ENCODE data around the gene TP53TG3F.
"Not testable (repeated sequence)": the region's sequence is repeated elsewhere in the genome, so short reads cannot be mapped to it uniquely, and the experiment has no call there.

Gene TP53TG3F, protein sequence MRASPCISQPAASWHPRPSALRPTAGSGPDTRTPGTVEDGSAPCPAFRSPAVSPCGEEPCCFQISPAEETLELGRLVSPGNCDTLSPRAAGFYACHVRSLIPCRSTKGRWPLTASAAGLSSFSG

DNA sequence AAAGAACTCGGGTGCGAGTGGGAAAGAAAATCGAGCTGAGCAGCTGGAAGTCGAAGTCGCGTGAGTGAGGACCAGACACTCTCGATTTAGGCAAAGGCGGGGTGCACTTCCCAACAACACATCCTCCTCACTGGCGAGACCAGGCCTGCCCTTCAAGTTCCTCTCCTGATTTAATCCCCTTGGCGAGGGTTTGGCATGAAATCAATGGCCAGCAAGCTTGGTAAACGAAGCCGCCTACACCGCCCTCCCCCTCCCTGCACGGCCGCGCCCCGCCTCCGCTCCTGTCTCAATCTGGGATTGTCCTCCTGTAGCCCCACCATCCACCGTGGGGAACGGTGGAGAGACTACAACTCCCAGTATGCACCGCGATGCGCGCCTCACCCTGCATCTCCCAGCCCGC lies at the start of gene TP53TG3F:
TP53TG3F (plus strand) TSS at position 301 of the 400 bp plus-strand sequence; CDS start at position 369, 68 bp downstream.
- not testable (repeated sequence) for DNase-seq (ENCODE audit: low read depth in 2 of 3, low spot score in 1 of 3)

DNA sequence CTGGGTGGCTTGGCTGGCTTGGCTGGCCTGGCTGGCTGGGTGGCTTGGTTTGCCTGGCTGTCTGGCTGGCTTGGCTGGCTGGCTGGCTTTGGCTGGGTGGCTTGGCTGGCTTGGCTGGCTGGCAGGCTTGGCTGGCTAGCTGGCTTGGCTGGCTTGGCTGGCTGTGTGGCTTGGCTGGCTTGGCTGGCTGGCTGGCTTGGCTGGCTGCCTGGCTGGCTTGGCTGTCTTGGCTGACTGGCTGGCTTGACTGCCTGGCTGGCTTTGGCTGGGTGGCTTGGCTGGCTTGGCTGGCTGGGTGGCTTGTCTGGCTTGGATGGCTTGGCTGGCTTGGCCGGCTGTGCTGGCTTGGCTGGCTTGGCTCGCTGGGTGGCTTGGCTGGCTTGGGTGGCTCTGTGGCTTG lies 32.2 kb downstream of the TP53TG3F start:
- DNase-seq (ENCODE audit: low read depth in 2 of 3, low spot score in 1 of 3) = not testable (repeated sequence)

DNA sequence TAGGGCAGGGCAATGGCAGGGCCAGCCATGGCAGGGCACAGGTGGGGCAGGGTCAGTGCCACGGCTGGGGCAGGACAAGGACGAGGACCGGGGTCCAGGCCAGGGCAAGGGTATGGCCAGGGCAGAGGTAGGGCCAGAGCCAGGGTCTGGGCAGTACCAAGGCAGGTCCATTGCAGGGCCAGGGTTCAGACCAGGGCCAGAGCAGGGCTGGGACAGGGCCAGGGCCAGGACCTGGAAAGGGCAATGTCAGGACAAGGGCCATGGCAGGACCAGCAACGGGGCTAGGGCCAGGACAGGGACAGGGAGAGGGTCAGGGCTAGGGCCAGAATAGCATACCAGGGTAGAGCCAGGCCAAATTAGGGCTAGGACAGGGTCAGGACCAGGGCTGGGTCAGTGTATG lies 47.8 kb downstream of the TP53TG3F start:
- not testable (repeated sequence) for DNase-seq (ENCODE audit: low read depth in 2 of 3, low spot score in 1 of 3)

DNA sequence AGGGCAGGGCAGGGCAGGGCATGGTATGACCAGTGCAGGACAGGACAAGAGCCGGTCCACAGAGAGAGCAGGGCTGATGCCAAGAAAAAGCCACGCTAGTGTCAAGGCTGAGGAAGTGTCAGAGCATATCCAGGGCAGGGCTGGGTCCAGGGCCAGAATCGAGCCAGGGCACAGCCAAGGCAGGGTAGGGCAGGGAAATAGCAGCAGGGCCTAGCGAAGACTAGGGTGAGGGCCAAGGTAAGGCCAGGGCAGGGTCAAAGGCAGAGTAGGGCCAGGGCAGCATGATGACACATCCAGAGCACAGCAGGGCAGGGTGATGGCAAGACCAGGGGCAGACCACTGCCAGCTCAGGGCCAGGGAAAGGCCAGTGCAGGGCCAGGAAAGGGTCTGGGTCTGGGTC lies 49.7 kb downstream of the TP53TG3F start:
- not testable (repeated sequence) for DNase-seq (ENCODE audit: low read depth in 2 of 3, low spot score in 1 of 3)

DNA sequence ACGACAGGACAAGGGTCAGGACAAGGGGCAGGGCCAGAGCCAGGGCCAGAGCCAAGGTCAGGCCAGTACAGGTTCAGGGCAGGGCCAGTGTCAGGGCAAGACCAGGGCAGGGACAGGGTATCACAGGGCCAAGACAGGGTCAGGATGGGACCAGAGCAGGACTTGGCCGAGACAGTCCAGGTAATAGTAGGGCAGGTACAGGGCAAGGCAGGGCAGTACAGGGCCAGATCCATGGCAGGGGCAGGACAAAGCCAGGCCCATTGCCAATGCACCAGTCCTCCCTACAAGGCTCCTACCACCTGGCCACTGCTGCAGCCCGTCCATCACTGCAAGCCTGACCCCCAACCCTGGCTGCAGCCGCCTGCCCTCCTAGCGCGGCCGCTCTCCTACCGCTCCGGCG lies 50.5 kb downstream of the TP53TG3F start:
- DNase-seq (ENCODE audit: low read depth in 2 of 3, low spot score in 1 of 3) = not testable (repeated sequence)
